Esophagus muscularis mucosa (tissue), 4 donors: ENCODE measurements around the gene PPP1R2. TPM values are rescaled to one million over a fixed set of nuclear protein-coding genes. Genes with fewer than 3 reads are reported as not detected.

Experiments
- DNase-seq: peaks from one replicate; pipeline ENCODE4 v3.0.0-alpha.2; 2017; ENCODE audit errors: extremely low spot score
- H3K27ac ChIP-seq, 4 donors: fragments of 200-600 bp; sonication (generic); replicated peaks in 1 of 4; 1 replicate in 3 of 4; 2 replicates in 1 of 4; pipeline ENCODE4 v1.5.1; 2016 to 2019; ENCODE audit warnings: mild to moderate bottlenecking in 1 of 4
- H3K27me3 ChIP-seq, 4 donors: fragments of 200-600 bp; sonication (generic); one replicate each; pipeline versions ENCODE4 v1.5.1 to v1.6.0; 2016 to 2019
- H3K36me3 ChIP-seq, 4 donors: fragments of 200-600 bp; sonication (generic); one replicate each; pipeline ENCODE4 v1.5.1; 2016 to 2019
- H3K4me1 ChIP-seq, 4 donors: fragments of 200-600 bp; sonication (generic); one replicate each; pipeline ENCODE4 v1.5.1; 2016 to 2019
- H3K4me3 ChIP-seq, 4 donors: fragments of 200-600 bp; sonication (generic); 1 replicate in 2 of 4; 2 replicates in 2 of 4; pipeline ENCODE4 v1.5.1; 2016 to 2019; ENCODE audit warnings: mild to moderate bottlenecking in 4 of 4, moderate library complexity in 1 of 4
- H3K9me3 ChIP-seq, 4 donors: fragments of 200-600 bp; sonication (generic); 1 replicate in 3 of 4; 2 replicates in 1 of 4; pipeline ENCODE4 v1.5.1; 2016 to 2019
- CTCF ChIP-seq, 3 experiments: fragments of 200-600 bp in 2 of 3; fragments of 450-650 bp in 1 of 3; sonication (generic) in 2 of 3; IDR thresholded peaks; one replicate each; pipeline ENCODE4 v1.5.1; 2017 to 2019; ENCODE audit warnings: antibody characterized with exemption in 3 of 3, mild to moderate bottlenecking in 2 of 3, moderate library complexity in 1 of 3
- EP300 ChIP-seq: sonication (generic); formaldehyde crosslinking; IDR thresholded peaks from one replicate; pipeline ENCODE4 v1.6.1; 2017; ENCODE audit warnings: antibody characterized with exemption
- POLR2A ChIP-seq: fragments of 450-650 bp; IDR thresholded peaks from one replicate; pipeline ENCODE4 v1.6.1; 2017; ENCODE audit warnings: antibody characterized with exemption, moderate library complexity, mild to moderate bottlenecking, low read depth
- POLR2AphosphoS5 ChIP-seq, 2 donors: sonication (generic); formaldehyde crosslinking; IDR thresholded peaks; one replicate each; pipeline ENCODE4 v1.6.1; 2017; ENCODE audit warnings: antibody characterized with exemption in 2 of 2
- WGBS: methylation state at CpG from one replicate; pipeline ENCODE4 v1.1.5; 2018; 5-methylcytosine and 5-hydroxymethylcytosine counted together
- intact Hi-C: fragments of 100-400 bp; cut with DNase I; formaldehyde crosslinking; loops from one replicate; pipeline ENCODE4 v1.15.1; 2023
- total RNA-seq, 4 donors: library from RNA; depleted of rRNA; stranded (reverse); fragments of >200 nt; gene quantifications; one replicate each; pipeline versions ENCODE4 v1.1.0 to v1.2.1, GENCODE V29; 2016

PPP1R2 gene
- total RNA-seq, 4 donors from 2014 or later = 67.6 to 134 (median 86.7) TPM

- H3K27me3 ChIP-seq = no peaks in the 10 kb centered on the region
- 55% methylated on average over 3 of the region's 3 CpGs for WGBS
- no peak for TF ChIP-seq EP300
- TF ChIP-seq CTCF (IDR thresholded peaks at IDR 0.05) = no peak
- TF ChIP-seq POLR2A = no peak
- TF ChIP-seq POLR2AphosphoS5 (IDR thresholded peaks at IDR 0.05) = no peak
- intact Hi-C loops = loop anchor here (5.0 kb wide), 1 partner anchor 102 kb away; the partner anchor contains the start of gene ACAP2
- no peak overlapping the region for H3K4me3 ChIP-seq
- DNase-seq = peak; percentile 82
- no peaks in the 10 kb centered on the region for H3K36me3 ChIP-seq
- H3K27ac ChIP-seq = peak overlapping the region; percentile 90 to 96 (median 94)
- no peaks in the 10 kb centered on the region for H3K9me3 ChIP-seq
- peaks cover 29 to 64% (median 61%) of the 10 kb centered on the region in 4 donors for H3K4me1 ChIP-seq
Observed at GRCh38 chr3:195544634-195545033, 1.5 kb upstream of the PPP1R2 start.

GRCh38 chr3:195544230-195544536 lies 1.1 kb upstream of the PPP1R2 start:
- Histone ChIP-seq H3K27ac (peak overlapping the region; percentile 90 to 96 (median 94)), H3K27me3 (no peaks in the 10 kb centered on the region), H3K9me3 (no peaks in the 10 kb centered on the region), H3K4me1 (peaks cover 33 to 68% (median 65%) of the 10 kb centered on the region in 4 donors), H3K36me3 (no peaks in the 10 kb centered on the region), H3K4me3 (peak overlapping the region in 3 of 4 donors; percentile 77 to 82 (median 81))
- DNase-seq = peak; percentile 82
- no peak for TF ChIP-seq EP300
- TF ChIP-seq POLR2AphosphoS5 (IDR thresholded peaks at IDR 0.05) = no peak
- TF ChIP-seq CTCF (IDR thresholded peaks at IDR 0.05) = no peak
- TF ChIP-seq POLR2A = no peak
- 83% methylated on average over 4 of the region's 4 CpGs for WGBS
- intact Hi-C loops = loop anchor here (5.0 kb wide), 1 partner anchor 102 kb away; the partner anchor contains the start of gene ACAP2

- no peak for DNase-seq
- Histone ChIP-seq H3K9me3 (no peaks in the 10 kb centered on the region), H3K36me3 (no peaks in the 10 kb centered on the region), H3K27me3 (no peaks in the 10 kb centered on the region), H3K4me3 (peak overlapping the region; percentile 77 to 86 (median 82)), H3K4me1 (peaks cover 33 to 73% (median 70%) of the 10 kb centered on the region in 4 donors), H3K27ac (peak overlapping the region; percentile 90 to 96 (median 94))
- 31% methylated on average over 17 of the region's 38 CpGs for WGBS
- intact Hi-C loops = loop anchor here (5.0 kb wide), 1 partner anchor 101 kb away; the partner anchor contains the start of gene ACAP2
- TF ChIP-seq EP300 (no peak), POLR2A (no peak), CTCF (IDR thresholded peaks at IDR 0.05) (no peak)
Observed at GRCh38 chr3:195543500-195544229, 540 bp upstream of the PPP1R2 start.

GRCh38 chr3:195542316-195542697 lies 818 bp downstream of the PPP1R2 start:
- intact Hi-C loops = loop anchor here (5.0 kb wide), 1 partner anchor 100 kb away; the partner anchor contains the start of gene ACAP2
- Histone ChIP-seq H3K27ac (peak overlapping the region; percentile 90 to 96 (median 94)), H3K9me3 (no peaks in the 10 kb centered on the region), H3K36me3 (no peaks in the 10 kb centered on the region), H3K4me1 (peaks cover 36 to 80% (median 76%) of the 10 kb centered on the region in 4 donors), H3K4me3 (peak overlapping the region; percentile 77 to 86 (median 82)), H3K27me3 (no peaks in the 10 kb centered on the region)
- peak; percentile 55 for DNase-seq
- under 1% methylated on average over 5 of the region's 5 CpGs for WGBS
- TF ChIP-seq CTCF (IDR thresholded peaks at IDR 0.05) (no peak), POLR2A (no peak), POLR2AphosphoS5 (IDR thresholded peaks at IDR 0.05) (no peak), EP300 (no peak)
